NCI-H345 treated with DMSO at 0.1 percent for 48 hours (cell line): ENCODE results near the gene PILRB.
A peak's percentile ranks its signal among the peaks of the same experiment; 100 is the strongest.
"Not testable (repeated sequence)": the region's sequence is repeated elsewhere in the genome, so short reads cannot be mapped to it uniquely, and the experiment has no call there.

Source experiments
- DNase-seq: peaks from one replicate; lab custom pipeline; 2025; ENCODE audit not compliant: unreplicated experiment; lab: John Stamatoyannopoulos, UW

The PILRB gene

DNA sequence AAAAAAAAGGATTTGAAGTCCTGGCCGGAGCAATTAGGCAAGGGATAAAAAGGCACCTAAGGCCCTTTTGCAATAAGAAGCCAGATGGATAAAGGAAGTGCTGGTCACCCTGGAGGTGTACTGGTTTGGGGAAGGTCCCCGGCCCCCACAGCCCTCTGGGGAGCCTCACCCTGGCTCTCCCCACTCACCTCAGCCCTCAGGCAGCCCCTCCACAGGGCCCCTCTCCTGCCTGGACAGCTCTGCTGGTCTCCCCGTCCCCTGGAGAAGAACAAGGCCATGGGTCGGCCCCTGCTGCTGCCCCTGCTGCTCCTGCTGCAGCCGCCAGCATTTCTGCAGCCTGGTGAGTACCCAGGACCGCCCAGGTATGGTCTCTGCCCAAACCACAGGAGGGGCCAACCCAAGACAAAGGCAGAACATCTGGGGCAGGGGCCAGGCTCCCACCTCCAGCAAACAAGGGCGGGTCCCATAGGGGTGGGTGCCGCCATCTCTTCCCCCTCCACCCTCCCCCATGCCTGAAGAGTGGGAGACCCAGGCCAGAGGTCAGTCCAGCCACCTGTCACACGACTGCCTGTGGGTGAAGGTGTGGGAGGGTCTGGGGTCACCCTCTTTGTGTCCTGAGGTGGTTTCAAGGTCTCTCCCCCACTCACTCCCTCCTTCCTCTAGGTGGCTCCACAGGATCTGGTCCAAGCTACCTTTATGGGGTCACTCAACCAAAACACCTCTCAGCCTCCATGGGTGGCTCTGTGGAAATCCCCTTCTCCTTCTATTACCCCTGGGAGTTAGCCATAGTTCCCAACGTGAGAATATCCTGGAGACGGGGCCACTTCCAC, at the start of gene PILRB:
PILRB (plus strand) TSS at position 91 of the 830 bp plus-strand sequence; CDS start at position 277, 186 bp downstream.
- no peak for DNase-seq

DNA sequence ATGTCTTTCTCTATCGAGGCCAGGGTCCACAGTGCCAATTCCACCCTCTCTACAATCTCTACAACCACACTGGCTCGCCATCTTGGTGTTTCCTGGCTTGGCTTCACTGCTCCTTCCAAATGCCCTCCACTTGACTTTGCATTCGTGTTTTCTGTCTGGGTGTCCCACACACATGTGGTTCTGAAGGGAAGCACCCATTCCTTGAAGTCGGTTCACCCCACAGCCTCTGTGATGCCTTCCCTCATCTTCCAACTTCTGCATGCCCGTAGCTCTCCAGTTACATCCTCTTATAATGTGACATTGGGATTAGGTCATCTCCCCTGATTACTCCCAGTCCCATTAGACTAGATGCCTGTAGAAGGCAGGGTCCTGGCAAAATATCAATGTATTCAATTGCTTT, 39.6 kb upstream of the PILRB start:
- not testable (repeated sequence) for DNase-seq

GRCh38 chr7:100321648-100322047, 36.3 kb upstream of the PILRB start:
- DNase-seq = not testable (repeated sequence)

DNA sequence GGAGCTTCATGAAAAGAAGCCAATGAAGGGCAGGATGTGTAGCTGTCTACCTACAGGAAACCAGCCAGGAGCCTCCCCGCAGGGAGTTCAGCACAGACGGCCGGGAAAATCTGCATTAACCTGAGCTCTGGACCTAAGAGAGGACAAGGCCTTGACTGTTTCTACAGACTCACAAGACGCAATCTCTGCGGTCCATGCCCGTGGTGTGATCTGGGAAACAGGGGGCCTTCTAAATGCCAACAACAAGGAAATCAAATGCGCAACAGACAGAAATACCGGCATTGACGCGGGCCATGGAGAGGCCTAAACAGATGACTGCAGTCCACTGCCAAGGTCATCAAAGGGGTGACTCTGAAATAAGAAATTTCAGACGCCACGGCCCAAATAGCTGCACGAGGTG, 33.7 kb upstream of the PILRB start:
- not testable (repeated sequence) for DNase-seq

GRCh38 chr7:100325671-100326070, 32.2 kb upstream of the PILRB start:
- DNase-seq = not testable (repeated sequence)

DNA sequence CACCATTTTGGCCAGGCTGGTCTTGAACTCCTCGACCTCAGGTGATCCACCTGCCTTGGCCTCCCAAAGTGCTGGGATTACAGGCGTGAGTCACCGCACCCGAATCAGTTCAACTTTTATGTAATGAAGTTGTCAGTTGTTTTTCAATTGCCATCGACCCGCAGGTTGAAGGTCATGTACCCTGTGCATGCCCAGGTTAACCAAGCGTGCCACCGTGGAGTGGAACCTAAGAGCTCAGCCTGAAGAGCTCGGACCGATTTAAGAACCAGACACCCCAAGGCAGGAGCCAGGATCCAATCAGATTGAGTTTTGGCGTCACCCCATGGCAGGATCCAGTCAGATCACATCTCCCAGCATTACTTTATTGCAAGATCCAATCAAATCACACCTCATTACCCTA, 31.0 kb upstream of the PILRB start:
- DNase-seq = not testable (repeated sequence)

DNA sequence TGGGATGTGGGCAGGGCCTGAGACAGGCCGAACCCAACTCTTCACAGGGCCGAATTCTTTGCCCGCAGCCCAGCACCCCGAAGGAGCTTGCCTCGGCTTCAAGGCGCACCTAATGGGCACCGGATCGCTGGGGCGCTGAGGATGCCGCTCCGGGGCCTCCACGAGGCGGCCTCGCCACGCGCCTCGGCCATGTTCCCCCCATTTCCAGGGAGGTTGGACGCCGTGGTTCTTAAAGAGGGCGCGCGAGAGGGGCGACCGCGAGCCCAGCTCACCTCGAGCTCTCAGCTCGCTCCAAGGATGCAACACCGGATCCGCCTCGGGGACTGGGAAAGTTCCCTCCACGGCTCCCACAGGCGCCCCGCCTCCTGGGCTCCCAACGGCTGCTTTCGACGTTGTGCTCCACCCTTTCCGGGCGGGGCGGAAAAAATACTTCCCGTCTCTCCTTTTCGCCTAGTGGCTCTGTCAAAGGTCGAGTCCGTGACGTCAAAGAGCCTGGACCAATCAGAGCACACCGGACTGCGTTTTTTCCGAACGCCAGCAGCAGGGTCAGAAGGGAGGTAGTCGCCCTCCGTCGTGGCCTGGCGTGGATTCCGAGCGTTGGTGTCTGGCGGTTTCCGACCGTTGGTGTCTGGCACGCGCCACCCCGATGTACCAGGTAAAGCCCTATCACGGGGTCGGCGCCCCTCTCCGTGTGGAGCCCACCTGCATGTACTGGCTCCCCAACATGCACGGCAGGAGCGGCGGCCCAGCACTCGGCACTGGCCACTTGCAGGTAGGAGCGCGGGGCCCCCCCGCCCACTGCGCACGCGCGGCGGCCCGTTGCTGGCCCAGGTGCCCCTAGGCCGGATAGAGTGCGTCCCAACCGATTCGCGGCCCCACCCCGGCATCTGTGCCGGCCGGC, 22.1 kb upstream of the PILRB start:
- peak; percentile 87 for DNase-seq

- not testable (repeated sequence) for DNase-seq
Measured at GRCh38 chr7:100338083-100338696, 19.7 kb upstream of the PILRB start.

DNA sequence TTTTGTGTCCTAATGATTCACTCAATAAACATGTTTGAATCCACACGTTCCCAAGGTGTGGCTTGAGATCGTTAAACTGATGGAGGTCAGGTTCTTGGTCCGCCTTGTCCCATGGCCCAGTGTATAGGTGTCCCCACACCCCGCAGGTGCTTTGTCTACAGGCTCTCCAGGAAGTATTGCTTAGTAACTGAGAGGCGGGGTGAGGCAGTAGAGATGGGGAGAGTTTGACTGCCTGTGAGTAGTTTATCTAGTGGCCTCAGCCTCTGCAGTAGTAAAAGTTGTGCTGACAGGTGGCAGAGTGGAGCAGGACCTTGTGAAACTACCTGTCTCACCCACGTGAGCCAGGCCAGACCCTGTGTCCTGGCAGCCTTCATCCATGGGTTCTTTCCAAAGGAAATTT, 16.6 kb upstream of the PILRB start:
- DNase-seq = not testable (repeated sequence)

DNA sequence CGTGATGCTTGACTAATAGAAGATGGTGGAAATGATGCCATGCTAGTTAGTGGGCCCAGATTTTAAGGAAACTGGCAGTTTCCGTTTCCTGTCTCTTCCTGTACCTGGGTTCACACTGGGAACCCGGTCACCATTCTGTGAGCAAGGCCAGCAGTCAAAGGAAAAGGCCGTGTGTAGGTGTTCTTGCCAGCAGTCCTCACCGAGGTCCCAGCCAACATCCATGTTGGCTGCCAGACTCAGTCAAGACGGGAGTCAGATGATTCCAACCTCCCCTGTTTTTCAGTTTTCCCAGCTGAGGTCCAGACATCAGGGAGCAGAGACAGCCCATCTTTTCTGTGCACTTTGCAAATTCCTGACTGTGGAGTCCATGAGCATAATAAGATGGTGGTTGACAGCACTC, 15.2 kb upstream of the PILRB start:
- DNase-seq = no peak

- not testable (repeated sequence) for DNase-seq
Measured at GRCh38 chr7:100344124-100344559, 13.8 kb upstream of the PILRB start.

GRCh38 chr7:100344560-100345287, 13.2 kb upstream of the PILRB start:
- not testable (repeated sequence) for DNase-seq

GRCh38 chr7:100345288-100345672, 12.6 kb upstream of the PILRB start:
- DNase-seq = peak; percentile 5

GRCh38 chr7:100346921-100347320, 11.0 kb upstream of the PILRB start:
- no peak for DNase-seq

DNA sequence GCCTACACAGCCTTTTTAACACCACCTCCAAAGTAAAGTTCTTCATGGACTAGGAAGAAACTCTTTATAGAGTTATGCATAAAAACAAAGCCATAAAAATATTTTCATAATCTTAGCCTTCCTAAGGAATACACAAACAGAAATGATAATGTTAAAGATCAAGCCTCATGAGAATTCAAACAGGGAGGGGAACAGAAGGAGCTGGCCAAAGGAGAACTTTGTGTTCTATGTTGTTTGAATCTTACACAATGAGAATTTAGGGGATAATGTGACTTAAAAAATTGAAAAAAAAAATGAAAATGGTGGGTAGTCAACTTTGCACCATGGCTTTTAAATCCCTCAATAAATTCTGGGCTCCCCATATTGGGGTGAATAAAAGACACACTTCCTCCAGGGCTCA, 9.1 kb upstream of the PILRB start:
- no peak for DNase-seq

GRCh38 chr7:100349757-100350156, 8.2 kb upstream of the PILRB start:
- no peak for DNase-seq

DNA sequence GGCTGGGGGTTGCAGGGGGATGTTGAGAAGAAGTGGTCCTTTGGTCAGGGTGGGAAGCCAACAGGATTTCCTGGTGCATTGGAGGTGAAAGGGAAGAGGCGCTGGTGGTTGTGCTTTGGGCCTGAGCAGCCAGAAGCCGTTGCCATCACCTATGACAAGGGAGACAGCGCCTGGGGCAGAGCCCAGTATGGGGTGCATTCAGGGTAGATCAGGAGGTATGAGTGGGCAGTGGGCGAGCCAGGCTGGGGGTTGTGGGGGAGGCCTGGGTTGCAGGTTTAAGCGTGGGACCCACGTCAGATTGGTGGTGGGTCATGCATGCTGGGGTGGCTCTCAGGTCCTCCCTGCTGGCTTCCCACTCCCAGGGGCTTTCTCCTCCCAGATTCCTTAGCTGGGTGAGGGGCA, 6.3 kb upstream of the PILRB start:
- DNase-seq = no peak

- DNase-seq = not testable (repeated sequence)
Measured at GRCh38 chr7:100352230-100352781, 5.6 kb upstream of the PILRB start.

DNA sequence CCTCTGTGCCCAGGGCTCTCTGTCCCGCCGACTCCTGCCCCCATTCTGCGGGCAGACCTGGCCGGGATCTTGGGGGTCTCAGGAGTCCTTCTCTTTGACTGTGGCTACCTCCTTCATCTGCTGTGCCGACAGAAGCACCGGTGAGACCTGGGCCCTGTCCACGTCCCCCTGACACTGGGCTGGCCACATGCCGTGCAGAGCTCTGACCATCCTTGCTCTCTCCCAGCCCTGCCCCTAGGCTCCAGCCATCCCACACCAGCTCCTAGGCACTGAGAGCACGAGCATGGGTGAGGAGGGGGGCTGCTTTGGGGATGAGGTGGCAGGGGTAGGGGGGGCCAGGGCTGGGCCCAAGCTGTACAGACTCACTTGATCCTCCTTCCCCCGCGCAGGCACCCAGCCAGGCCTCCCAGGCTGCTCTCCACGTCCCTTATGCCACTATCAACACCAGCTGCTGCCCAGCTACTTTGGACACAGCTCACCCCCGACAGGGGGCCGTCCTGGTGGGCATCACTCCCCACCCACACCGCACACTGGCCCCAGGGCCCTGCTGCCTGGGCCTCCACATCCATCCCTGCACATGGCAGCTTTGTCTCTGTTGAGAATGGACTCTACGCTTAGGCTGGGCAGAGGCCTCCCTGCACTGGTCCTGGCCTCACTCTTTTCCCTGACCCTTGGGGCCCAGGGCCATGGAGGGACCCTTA, 4.8 kb upstream of the PILRB start:
- no peak for DNase-seq
